ENCODE measurements around the gene OPCML.

Gene OPCML

GRCh38 chr11:132448334-132448995, 1083.8 kb downstream of the OPCML start:
- no peak for DNase-seq

GRCh38 chr11:132447761-132448160, 1084.5 kb downstream of the OPCML start:
- DNase-seq = no peak

GRCh38 chr11:132445859-132446291, 1086.4 kb downstream of the OPCML start:
- no peak for DNase-seq

GRCh38 chr11:132444911-132445310, 1087.4 kb downstream of the OPCML start:
- DNase-seq = no peak

GRCh38 chr11:132439711-132440255, 1092.5 kb downstream of the OPCML start:
- no peak for DNase-seq

- no peak for DNase-seq
Observed at GRCh38 chr11:132438418-132438817, 1093.9 kb downstream of the OPCML start.

GRCh38 chr11:132430429-132431062, 1101.8 kb downstream of the OPCML start:
- no peak for DNase-seq

GRCh38 chr11:132429685-132430084, 1102.6 kb downstream of the OPCML start:
- no peak for DNase-seq

GRCh38 chr11:132427611-132428010, 1104.7 kb downstream of the OPCML start:
- no peak for DNase-seq

- DNase-seq = no peak
Observed at GRCh38 chr11:132424433-132424832, 1107.9 kb downstream of the OPCML start.

- DNase-seq = no peak
Observed at GRCh38 chr11:132423266-132423665, 1109.0 kb downstream of the OPCML start.

- DNase-seq = no peak
Observed at GRCh38 chr11:132422722-132423121, 1109.6 kb downstream of the OPCML start.

- DNase-seq = no peak
Observed at GRCh38 chr11:132421555-132421954, 1110.7 kb downstream of the OPCML start.

- no peak for DNase-seq
Observed at GRCh38 chr11:132414451-132414850, 1117.8 kb downstream of the OPCML start.

- DNase-seq = no peak
Observed at GRCh38 chr11:132410383-132410782, 1121.9 kb downstream of the OPCML start.

- DNase-seq = no peak
Observed at GRCh38 chr11:132409573-132410355, 1122.5 kb downstream of the OPCML start.

- no peak for DNase-seq
Observed at GRCh38 chr11:132408877-132409276, 1123.4 kb downstream of the OPCML start.

GRCh38 chr11:132405728-132406127, 1126.6 kb downstream of the OPCML start:
- peak; percentile 2 for DNase-seq

GRCh38 chr11:132402071-132402684, 1130.1 kb downstream of the OPCML start:
- DNase-seq = peak; percentile 77

GRCh38 chr11:132396318-132396717, 1136.0 kb downstream of the OPCML start:
- DNase-seq = no peak

- no peak for DNase-seq
Observed at GRCh38 chr11:132395434-132395833, 1136.9 kb downstream of the OPCML start.

GRCh38 chr11:132379540-132379939, 1152.8 kb downstream of the OPCML start:
- no peak for DNase-seq
